Measurements from ENCODE around the gene ARL2BP. TPM values are rescaled to one million over a fixed set of nuclear protein-coding genes. Genes with fewer than 3 reads are reported as not detected.

Gene ARL2BP
- total RNA-seq, 1 donor from 2014 or later = 57.8 TPM

- peaks cover 18% of the 10 kb centered on the region for H3K27me3 ChIP-seq (ENCODE audit: low read depth)
- no peak for DNase-seq
- TF ChIP-seq CTCF (IDR thresholded peaks at IDR 0.05; ENCODE audit: borderline replicate concordance) = no peak
- H3K9me3 ChIP-seq (replicated peaks) = no peaks in the 10 kb centered on the region
- H3K4me3 ChIP-seq = peak overlapping the region; percentile 75
- H3K27ac ChIP-seq (replicated peaks) = peak overlapping the region; percentile 61
- peaks cover 14% of the 10 kb centered on the region for H3K4me1 ChIP-seq
- intact Hi-C loops (cut with micrococcal nuclease) = no loop called here
- no peaks in the 10 kb centered on the region for H3K36me3 ChIP-seq
These were observed 38.3 kb downstream of the ARL2BP start for GRCh38 chr16:57283214-57283958.

- peak overlapping the region; percentile 61 for H3K27ac ChIP-seq (replicated peaks)
- H3K4me3 ChIP-seq = peak overlapping the region; percentile 75
- TF ChIP-seq CTCF (IDR thresholded peaks at IDR 0.05; ENCODE audit: borderline replicate concordance) = no peak
These were observed 38.8 kb downstream of the ARL2BP start for GRCh38 chr16:57283959-57284208.

GRCh38 chr16:57284209-57284951 is 39.3 kb downstream of the ARL2BP start, which contains the start of gene PLLP:
TSS of gene PLLP (minus strand) at chr16:57284672. CDS start at chr16:57284540, 132 bp downstream.
- Histone ChIP-seq H3K4me3 (peak within 1 kb of the TSS; percentile 75), H3K27me3 (ENCODE audit: low read depth) (peaks cover 18% of the 10 kb centered on the region), H3K9me3 (replicated peaks) (no peaks in the 10 kb centered on the region), H3K27ac (replicated peaks) (peak within 1 kb of the TSS; percentile 61), H3K4me1 (peaks cover 14% of the 10 kb centered on the region), H3K36me3 (no peaks in the 10 kb centered on the region)
- intact Hi-C loops (cut with micrococcal nuclease) = no loop called here
- DNase-seq = no peak
- TF ChIP-seq CTCF (IDR thresholded peaks at IDR 0.05; ENCODE audit: borderline replicate concordance) = no peak

More at GRCh38 chr16:57283959-57284208, 38.8 kb downstream of the ARL2BP start:
- Histone ChIP-seq H3K9me3 (replicated peaks) (no peaks in the 10 kb centered on the region), H3K27me3 (ENCODE audit: low read depth) (peaks cover 18% of the 10 kb centered on the region), H3K4me1 (peaks cover 14% of the 10 kb centered on the region), H3K36me3 (no peaks in the 10 kb centered on the region)
- no peak for DNase-seq
- intact Hi-C loops (cut with micrococcal nuclease) = no loop called here

GRCh38 chr16:57284952-57285363 is 39.9 kb downstream of the ARL2BP start:
- peaks cover 14% of the 10 kb centered on the region for H3K4me1 ChIP-seq
- no peak for DNase-seq
- intact Hi-C loops (cut with micrococcal nuclease) = no loop called here
- H3K9me3 ChIP-seq (replicated peaks) = no peaks in the 10 kb centered on the region
- H3K27me3 ChIP-seq (ENCODE audit: low read depth) = peaks cover 18% of the 10 kb centered on the region
- peak overlapping the region; percentile 75 for H3K4me3 ChIP-seq
- no peaks in the 10 kb centered on the region for H3K36me3 ChIP-seq
- peak overlapping the region; percentile 61 for H3K27ac ChIP-seq (replicated peaks)
- no peak for TF ChIP-seq CTCF (IDR thresholded peaks at IDR 0.05; ENCODE audit: borderline replicate concordance)

- peaks cover 18% of the 10 kb centered on the region for H3K27me3 ChIP-seq (ENCODE audit: low read depth)
- peak overlapping the region; percentile 75 for H3K4me3 ChIP-seq
- no peaks in the 10 kb centered on the region for H3K9me3 ChIP-seq (replicated peaks)
- no peak overlapping the region for H3K27ac ChIP-seq (replicated peaks)
- intact Hi-C loops (cut with micrococcal nuclease) = no loop called here
- peaks cover 14% of the 10 kb centered on the region for H3K4me1 ChIP-seq
- TF ChIP-seq CTCF (IDR thresholded peaks at IDR 0.05; ENCODE audit: borderline replicate concordance) = no peak
- H3K36me3 ChIP-seq = no peaks in the 10 kb centered on the region
- no peak for DNase-seq
These were observed 40.3 kb downstream of the ARL2BP start for GRCh38 chr16:57285379-57285778.

All from left ventricle myocardium inferior (tissue), 1 donor.